ENCODE measurements around the gene LRRC3.

DNA sequence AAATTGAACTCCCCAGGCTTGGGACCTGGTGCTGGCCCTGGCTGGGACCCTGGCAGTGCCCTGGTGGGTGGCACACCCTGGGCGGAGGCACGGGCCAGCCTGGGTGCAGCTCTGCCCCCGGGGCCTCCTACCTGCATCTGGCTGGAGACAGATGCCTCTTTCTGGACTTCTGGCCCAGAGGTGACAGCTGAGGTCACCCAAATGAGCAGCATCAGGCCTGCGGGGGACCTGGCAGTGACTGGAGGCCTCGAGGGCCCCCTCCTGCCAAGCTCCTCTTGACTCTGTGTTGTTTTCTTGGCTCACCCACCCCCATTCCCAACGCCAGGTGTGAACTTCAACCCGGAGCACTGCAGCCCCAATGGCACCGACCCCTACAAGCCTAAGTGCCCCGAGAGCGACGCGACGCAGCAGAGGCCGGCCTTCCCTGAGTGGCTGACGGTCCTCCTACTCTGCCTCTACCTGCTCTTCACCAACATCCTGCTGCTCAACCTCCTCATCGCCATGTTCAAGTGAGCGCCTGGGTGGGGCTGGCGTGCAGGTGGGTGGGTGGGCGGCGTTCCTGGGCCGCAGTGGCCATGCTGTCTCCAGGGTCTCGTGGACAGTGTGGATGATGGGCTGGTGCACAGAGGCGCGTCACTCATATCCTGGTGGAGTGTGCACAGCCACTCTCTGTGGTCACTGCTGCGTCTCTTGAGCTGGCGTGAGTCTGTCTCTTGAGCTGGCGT is 41.6 kb upstream of the LRRC3 start:
- TF ChIP-seq POLR2A (IDR thresholded peaks at IDR 0.05) = no peak
- TF ChIP-seq POLR2AphosphoS5 (IDR thresholded peaks at IDR 0.05) = no peak
- no peak for TF ChIP-seq CTCF (IDR thresholded peaks at IDR 0.05)

All from suprapubic skin (tissue), 4 donors.